ENCODE data around the gene SNIP1. TPM values are rescaled to one million over a fixed set of nuclear protein-coding genes. Genes with fewer than 3 reads are reported as not detected.

SNIP1 gene
- polyA plus RNA-seq, result 10.9 TPM
- long read RNA-seq, donor 1, full-length matches to known transcripts, result 2 of 2 reads
- long read RNA-seq, donor 1, partial matches to known transcripts, result 0 of 2 reads
- long read RNA-seq, donor 1, other reads (novel, unspliced or antisense), result 0 of 2 reads
- long read RNA-seq, donor 2, full-length matches to known transcripts, result 4 of 4 reads
- long read RNA-seq, donor 2, partial matches to known transcripts, result 0 of 4 reads
- long read RNA-seq, donor 2, other reads (novel, unspliced or antisense), result 0 of 4 reads
- long read RNA-seq, donor 3, result 0 reads
- long read RNA-seq, donor 4, full-length matches to known transcripts, result 1 of 1 reads
- long read RNA-seq, donor 4, partial matches to known transcripts, result 0 of 1 reads
- long read RNA-seq, donor 4, other reads (novel, unspliced or antisense), result 0 of 1 reads
- long read RNA-seq, donor 5, full-length matches to known transcripts, result 1 of 1 reads
- long read RNA-seq, donor 5, partial matches to known transcripts, result 0 of 1 reads
- long read RNA-seq, donor 5, other reads (novel, unspliced or antisense), result 0 of 1 reads
- long read RNA-seq, donor 6, full-length matches to known transcripts, result 5 of 93 reads
- long read RNA-seq, donor 6, partial matches to known transcripts, result 63 of 93 reads
- long read RNA-seq, donor 6, other reads (novel, unspliced or antisense), result 25 of 93 reads
- long read RNA-seq, donor 7, full-length matches to known transcripts, result 2 of 9 reads
- long read RNA-seq, donor 7, partial matches to known transcripts, result 7 of 9 reads
- long read RNA-seq, donor 7, other reads (novel, unspliced or antisense), result 0 of 9 reads
- long read RNA-seq, donor 8, full-length matches to known transcripts, result 6 of 6 reads
- long read RNA-seq, donor 8, partial matches to known transcripts, result 0 of 6 reads
- long read RNA-seq, donor 8, other reads (novel, unspliced or antisense), result 0 of 6 reads
- long read RNA-seq, donor 9, full-length matches to known transcripts, result 3 of 3 reads
- long read RNA-seq, donor 9, partial matches to known transcripts, result 0 of 3 reads
- long read RNA-seq, donor 9, other reads (novel, unspliced or antisense), result 0 of 3 reads
- long read RNA-seq, donor 10, full-length matches to known transcripts, result 4 of 4 reads
- long read RNA-seq, donor 10, partial matches to known transcripts, result 0 of 4 reads
- long read RNA-seq, donor 10, other reads (novel, unspliced or antisense), result 0 of 4 reads
- long read RNA-seq, donor 11, full-length matches to known transcripts, result 2 of 2 reads
- long read RNA-seq, donor 11, partial matches to known transcripts, result 0 of 2 reads
- long read RNA-seq, donor 11, other reads (novel, unspliced or antisense), result 0 of 2 reads

- H3K27me3 ChIP-seq (ENCODE audit: control insufficient read depth, insufficient read depth, low read length), result no peaks in the 10 kb centered on the region
- H3K36me3 ChIP-seq (ENCODE audit: control insufficient read depth, insufficient read depth, low read length), result peaks cover 11% of the 10 kb centered on the region
- 100% methylated on average over 1 of the region's 54 CpGs for WGBS (ENCODE audit: insufficient coverage, low lambda C conversion rate)
- H3K9me3 ChIP-seq (ENCODE audit: control insufficient read depth, low read depth, low read length), result no peaks in the 10 kb centered on the region
- DNase-seq, result peak; percentile 91 to 94
- peak within 1 kb of the TSS; percentile 84 for H3K4me3 ChIP-seq (ENCODE audit: low read length)
- peaks cover 23% of the 10 kb centered on the region for H3K4me1 ChIP-seq (ENCODE audit: control insufficient read depth, insufficient read depth, low read length)
- H3K27ac ChIP-seq (ENCODE audit: low read length), result peak within 1 kb of the TSS; percentile 53
Measured at GRCh38 chr1:37553927-37554808, at the start of gene SNIP1. Gene SNIP1, minus strand, starts transcription at chr1:37554293. Its CDS starts 64 bp downstream, at chr1:37554229.

GRCh38 chr1:37602750-37603694 is 48.9 kb upstream of the SNIP1 start:
- no peak for DNase-seq
- Histone ChIP-seq H3K9me3 (ENCODE audit: control insufficient read depth, low read depth, low read length) (no peaks in the 10 kb centered on the region), H3K4me1 (ENCODE audit: control insufficient read depth, insufficient read depth, low read length) (no peaks in the 10 kb centered on the region), H3K27ac (ENCODE audit: low read length) (no peak overlapping the region), H3K27me3 (ENCODE audit: control insufficient read depth, insufficient read depth, low read length) (peaks cover 14% of the 10 kb centered on the region), H3K36me3 (ENCODE audit: control insufficient read depth, insufficient read depth, low read length) (no peaks in the 10 kb centered on the region), H3K4me3 (ENCODE audit: low read length) (no peak overlapping the region)
- WGBS (ENCODE audit: insufficient coverage, low lambda C conversion rate), result no CpG with 5 or more reads among the region's 8 CpGs

GRCh38 chr1:37601441-37601840 is 47.3 kb upstream of the SNIP1 start:
- no peaks in the 10 kb centered on the region for H3K36me3 ChIP-seq (ENCODE audit: control insufficient read depth, insufficient read depth, low read length)
- no peak overlapping the region for H3K27ac ChIP-seq (ENCODE audit: low read length)
- no peak for DNase-seq
- H3K9me3 ChIP-seq (ENCODE audit: control insufficient read depth, low read depth, low read length), result no peaks in the 10 kb centered on the region
- no peaks in the 10 kb centered on the region for H3K4me1 ChIP-seq (ENCODE audit: control insufficient read depth, insufficient read depth, low read length)
- peaks cover 11% of the 10 kb centered on the region for H3K27me3 ChIP-seq (ENCODE audit: control insufficient read depth, insufficient read depth, low read length)
- no peak overlapping the region for H3K4me3 ChIP-seq (ENCODE audit: low read length)

GRCh38 chr1:37599940-37600339 is 45.8 kb upstream of the SNIP1 start:
- H3K4me3 ChIP-seq (ENCODE audit: low read length), result no peak overlapping the region
- no peak overlapping the region for H3K27ac ChIP-seq (ENCODE audit: low read length)
- WGBS (ENCODE audit: insufficient coverage, low lambda C conversion rate), result no CpG with 5 or more reads among the region's 5 CpGs
- H3K4me1 ChIP-seq (ENCODE audit: control insufficient read depth, insufficient read depth, low read length), result no peaks in the 10 kb centered on the region
- no peaks in the 10 kb centered on the region for H3K9me3 ChIP-seq (ENCODE audit: control insufficient read depth, low read depth, low read length)
- H3K27me3 ChIP-seq (ENCODE audit: control insufficient read depth, insufficient read depth, low read length), result peaks cover 7% of the 10 kb centered on the region
- H3K36me3 ChIP-seq (ENCODE audit: control insufficient read depth, insufficient read depth, low read length), result no peaks in the 10 kb centered on the region
- DNase-seq, result no peak

GRCh38 chr1:37596182-37596667 is 42.1 kb upstream of the SNIP1 start:
- WGBS (ENCODE audit: insufficient coverage, low lambda C conversion rate), result no CpG with 5 or more reads among the region's 3 CpGs
- Histone ChIP-seq H3K36me3 (ENCODE audit: control insufficient read depth, insufficient read depth, low read length) (peaks cover 17% of the 10 kb centered on the region), H3K27ac (ENCODE audit: low read length) (no peak overlapping the region), H3K27me3 (ENCODE audit: control insufficient read depth, insufficient read depth, low read length) (no peaks in the 10 kb centered on the region), H3K4me3 (ENCODE audit: low read length) (peak overlapping the region; percentile 81), H3K4me1 (ENCODE audit: control insufficient read depth, insufficient read depth, low read length) (peaks cover 4% of the 10 kb centered on the region), H3K9me3 (ENCODE audit: control insufficient read depth, low read depth, low read length) (no peaks in the 10 kb centered on the region)
- no peak for DNase-seq

- no peaks in the 10 kb centered on the region for H3K27me3 ChIP-seq (ENCODE audit: control insufficient read depth, insufficient read depth, low read length)
- 4% methylated on average over 4 of the region's 51 CpGs for whole genome bisulfite sequencing (ENCODE audit: insufficient coverage, low lambda C conversion rate)
Measured at GRCh38 chr1:37595440-37596181, 41.5 kb upstream of the SNIP1 start, which contains the start of gene GNL2. Gene GNL2, minus strand, starts transcription at chr1:37595937. Its CDS starts 115 bp downstream, at chr1:37595822.

GRCh38 chr1:37593726-37594125 is 39.6 kb upstream of the SNIP1 start:
- Histone ChIP-seq H3K27me3 (ENCODE audit: control insufficient read depth, insufficient read depth, low read length) (no peaks in the 10 kb centered on the region), H3K36me3 (ENCODE audit: control insufficient read depth, insufficient read depth, low read length) (peaks cover 39% of the 10 kb centered on the region), H3K4me3 (ENCODE audit: low read length) (no peak overlapping the region), H3K4me1 (ENCODE audit: control insufficient read depth, insufficient read depth, low read length) (peaks cover 4% of the 10 kb centered on the region), H3K27ac (ENCODE audit: low read length) (no peak overlapping the region), H3K9me3 (ENCODE audit: control insufficient read depth, low read depth, low read length) (no peaks in the 10 kb centered on the region)
- no CpG with 5 or more reads among the region's 6 CpGs for WGBS (ENCODE audit: insufficient coverage, low lambda C conversion rate)
- no peak for DNase-seq

More at GRCh38 chr1:37595440-37596181, 41.5 kb upstream of the SNIP1 start, which contains the start of gene GNL2:
- Histone ChIP-seq H3K4me1 (ENCODE audit: control insufficient read depth, insufficient read depth, low read length) (peaks cover 4% of the 10 kb centered on the region), H3K36me3 (ENCODE audit: control insufficient read depth, insufficient read depth, low read length) (peaks cover 23% of the 10 kb centered on the region), H3K9me3 (ENCODE audit: control insufficient read depth, low read depth, low read length) (no peaks in the 10 kb centered on the region), H3K4me3 (ENCODE audit: low read length) (peak within 1 kb of the TSS; percentile 81), H3K27ac (ENCODE audit: low read length) (peak within 1 kb of the TSS; percentile 71)
- DNase-seq, result peak; percentile 98

- no peaks in the 10 kb centered on the region for H3K9me3 ChIP-seq (ENCODE audit: control insufficient read depth, low read depth, low read length)
- H3K4me1 ChIP-seq (ENCODE audit: control insufficient read depth, insufficient read depth, low read length), result no peaks in the 10 kb centered on the region
- H3K4me3 ChIP-seq (ENCODE audit: low read length), result no peak overlapping the region
- no peak for DNase-seq
- H3K36me3 ChIP-seq (ENCODE audit: control insufficient read depth, insufficient read depth, low read length), result peaks cover 69% of the 10 kb centered on the region
- no peak overlapping the region for H3K27ac ChIP-seq (ENCODE audit: low read length)
- no CpG with 5 or more reads among the region's 2 CpGs for WGBS (ENCODE audit: insufficient coverage, low lambda C conversion rate)
- H3K27me3 ChIP-seq (ENCODE audit: control insufficient read depth, insufficient read depth, low read length), result no peaks in the 10 kb centered on the region
Measured at GRCh38 chr1:37588939-37589338, 34.8 kb upstream of the SNIP1 start.
